Liver (tissue), 3 donors: ENCODE measurements around the gene TPK1.

ENCODE experiments used
- HNF4A ChIP-seq, 2 donors: conservative IDR thresholded peaks; 2 replicates each; pipeline ENCODE4 v1.6.1; 2016; ENCODE audit warnings: antibody characterized with exemption in 2 of 2, mild to moderate bottlenecking in 2 of 2
- TF ChIP-seq, protein P1 (sequence below): fragments of 150-350 bp; IDR thresholded peaks from 2 replicates; pipeline ENCODE4 v1.5.1; 2017; ENCODE audit warnings: improper control_type of control experiment, low read depth, low read length; ENCODE audit not compliant: missing input control
- donor health status: healthy.
- donor health status: healthy.

DNA sequence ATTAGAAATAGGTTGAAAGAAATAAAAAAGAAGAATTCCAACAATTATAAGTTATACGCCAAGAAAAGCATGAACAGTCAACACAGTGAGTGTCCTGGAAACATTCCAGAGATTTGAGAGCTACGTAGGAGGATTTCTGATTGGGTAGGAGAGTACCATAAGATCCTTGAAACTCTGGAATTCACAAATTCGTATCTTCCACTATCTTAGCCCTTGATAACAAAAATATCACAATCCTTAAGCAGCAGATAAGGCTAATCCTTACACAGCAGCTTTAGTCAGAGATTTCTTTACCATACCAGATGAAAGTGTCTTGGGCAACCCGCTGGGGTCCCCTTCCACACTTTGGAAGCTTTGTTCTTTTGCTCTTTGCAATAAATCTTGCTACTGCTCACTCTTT is 8.2 kb downstream of the TPK1 start:
- TF ChIP-seq, protein P1, sequence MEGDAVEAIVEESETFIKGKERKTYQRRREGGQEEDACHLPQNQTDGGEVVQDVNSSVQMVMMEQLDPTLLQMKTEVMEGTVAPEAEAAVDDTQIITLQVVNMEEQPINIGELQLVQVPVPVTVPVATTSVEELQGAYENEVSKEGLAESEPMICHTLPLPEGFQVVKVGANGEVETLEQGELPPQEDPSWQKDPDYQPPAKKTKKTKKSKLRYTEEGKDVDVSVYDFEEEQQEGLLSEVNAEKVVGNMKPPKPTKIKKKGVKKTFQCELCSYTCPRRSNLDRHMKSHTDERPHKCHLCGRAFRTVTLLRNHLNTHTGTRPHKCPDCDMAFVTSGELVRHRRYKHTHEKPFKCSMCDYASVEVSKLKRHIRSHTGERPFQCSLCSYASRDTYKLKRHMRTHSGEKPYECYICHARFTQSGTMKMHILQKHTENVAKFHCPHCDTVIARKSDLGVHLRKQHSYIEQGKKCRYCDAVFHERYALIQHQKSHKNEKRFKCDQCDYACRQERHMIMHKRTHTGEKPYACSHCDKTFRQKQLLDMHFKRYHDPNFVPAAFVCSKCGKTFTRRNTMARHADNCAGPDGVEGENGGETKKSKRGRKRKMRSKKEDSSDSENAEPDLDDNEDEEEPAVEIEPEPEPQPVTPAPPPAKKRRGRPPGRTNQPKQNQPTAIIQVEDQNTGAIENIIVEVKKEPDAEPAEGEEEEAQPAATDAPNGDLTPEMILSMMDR = no peak
- TF ChIP-seq HNF4A (conservative IDR thresholded peaks at IDR 0.05) = no peak
